T47D (cell line): ENCODE results near the gene CRADD.
"Not testable (repeated sequence)": the region's sequence is repeated elsewhere in the genome, so short reads cannot be mapped to it uniquely, and the experiment has no call there.

Source experiments
- DNase-seq, 2 experiments: peaks; one replicate each; pipeline versions ENCODE4 v3.0.0 to v3.0.0-alpha.2; 2011 to 2012; ENCODE audit warnings: low read depth in 1 of 2, low spot score in 1 of 2
- JUND ChIP-seq: IDR thresholded peaks from 2 replicates; pipeline ENCODE4 v1.6.1; 2012; ENCODE audit warnings: low read depth
- in situ Hi-C: cut with HindIII; loops from 2 replicates; pipeline ENCODE4 v1.10.0; 2016; ENCODE audit warnings: low sequenced_read_pairs, low pct_unique_long_range_greater_than_20kb

CRADD gene

DNA sequence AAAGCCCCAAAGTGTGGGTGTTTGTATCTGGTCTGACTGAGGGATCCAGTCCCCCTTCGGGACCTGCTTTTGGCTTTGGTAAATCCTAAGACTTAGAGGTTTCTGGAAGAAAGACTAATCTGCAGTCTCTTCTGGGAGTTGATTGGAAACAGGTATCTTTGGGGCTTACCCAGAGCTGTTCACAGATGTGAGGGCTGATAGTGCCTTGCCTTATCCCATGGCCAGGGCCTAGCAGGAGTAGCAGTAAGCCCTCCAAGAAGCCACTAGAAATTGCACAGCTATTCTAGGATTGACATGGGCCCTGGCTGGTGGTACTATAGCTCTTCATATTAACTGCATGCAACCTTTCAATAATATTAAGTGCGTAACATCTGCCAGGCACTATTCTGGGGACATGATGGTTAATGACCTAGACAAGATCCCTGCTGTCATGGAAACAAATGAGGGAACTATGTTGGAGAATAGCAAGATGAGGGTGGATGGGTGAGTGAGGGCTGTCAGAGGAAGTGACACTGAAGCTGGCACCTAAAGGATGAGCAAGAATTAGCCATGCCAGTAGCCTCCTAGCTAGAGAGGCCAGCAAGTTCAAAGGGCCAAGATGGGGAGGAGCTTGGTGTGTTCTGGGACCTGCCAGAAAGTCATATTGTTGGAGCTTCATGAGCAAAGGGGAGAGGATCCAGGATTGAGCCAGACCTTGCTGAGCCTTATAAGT, 71.7 kb downstream of the CRADD start:
- TF ChIP-seq JUND: no peak

DNA sequence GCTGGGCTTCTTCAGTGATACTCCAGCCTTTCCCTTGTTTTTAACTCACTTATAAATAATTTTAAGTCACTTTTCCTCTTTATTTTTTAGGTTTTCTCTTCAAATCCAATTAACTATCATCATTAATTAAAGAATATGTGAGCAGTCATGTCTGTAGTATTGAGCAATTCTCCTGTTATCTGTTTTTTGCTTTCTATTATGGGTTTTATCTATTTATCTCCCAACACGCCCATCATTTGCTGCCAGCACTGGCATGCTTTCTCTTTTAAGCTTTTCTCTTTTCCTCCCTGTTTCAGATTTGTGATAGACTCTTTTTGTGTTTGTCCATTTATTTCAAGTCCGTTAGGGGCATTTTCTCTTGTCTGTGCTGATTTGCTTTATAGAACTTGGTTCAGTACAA, 72.3 kb downstream of the CRADD start:
- TF ChIP-seq JUND: no peak
- DNase-seq: no peak
- in situ Hi-C loops: no loop called here

More for the DNA sequence above, 71.7 kb downstream of the CRADD start:
- no peak for DNase-seq
- in situ Hi-C loops: no loop called here

DNA sequence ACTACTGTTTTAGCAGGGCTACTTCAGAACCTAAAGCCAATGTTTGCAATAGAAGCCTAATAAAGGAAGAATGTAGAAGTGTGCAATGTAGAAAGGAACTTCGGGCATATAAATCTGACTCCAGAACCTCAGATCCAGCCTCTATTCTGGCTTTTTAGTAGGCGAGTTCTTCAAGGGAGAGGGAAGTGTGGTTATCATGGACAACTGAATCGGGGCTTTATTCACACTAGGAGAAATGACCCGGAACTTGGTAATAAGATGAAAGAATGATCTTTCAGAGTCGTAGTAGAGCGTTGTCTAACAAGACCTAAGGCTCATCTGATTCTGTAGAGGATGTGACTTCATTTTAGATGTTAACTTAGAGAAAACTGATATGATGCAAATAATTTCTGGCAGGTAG, 72.9 kb downstream of the CRADD start:
- no peak for DNase-seq
- in situ Hi-C loops: no loop called here
- no peak for TF ChIP-seq JUND

DNA sequence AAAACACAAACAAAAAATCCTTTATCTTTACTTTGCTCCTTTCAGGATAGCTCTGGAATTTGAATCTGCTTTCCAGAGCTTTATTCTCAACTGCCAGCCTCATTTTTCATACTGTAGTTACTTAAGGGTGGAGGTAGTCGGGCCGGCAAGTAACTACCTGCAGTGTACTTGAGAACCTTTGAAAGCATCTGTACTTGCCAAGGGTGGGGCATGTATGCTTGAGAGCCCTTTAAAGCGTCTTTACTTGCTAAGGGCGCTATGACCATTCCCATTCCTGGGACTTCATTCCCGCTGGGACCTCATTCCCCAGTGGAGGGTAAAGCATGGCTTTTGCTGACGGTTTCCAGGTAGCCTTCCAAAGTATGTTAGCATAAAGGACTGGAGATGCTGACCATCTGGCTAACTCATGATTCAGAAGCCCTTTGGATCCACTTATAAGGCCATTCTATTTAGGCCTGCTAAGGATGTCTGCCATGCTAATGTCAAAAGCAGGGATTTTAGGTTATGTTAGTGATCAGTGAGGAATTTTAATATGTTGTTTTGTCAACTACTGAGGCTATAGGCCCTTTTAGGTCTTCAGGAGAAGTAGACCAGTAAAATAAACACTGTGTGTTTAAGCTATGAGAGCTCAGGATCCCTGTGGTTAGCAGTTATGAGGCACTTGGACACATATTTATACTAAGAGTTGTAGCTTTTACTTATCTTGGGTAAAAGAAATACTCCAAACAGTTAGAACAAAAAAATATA, 74.9 kb downstream of the CRADD start:
- TF ChIP-seq JUND: no peak
- in situ Hi-C loops: no loop called here
- DNase-seq: no peak

DNA sequence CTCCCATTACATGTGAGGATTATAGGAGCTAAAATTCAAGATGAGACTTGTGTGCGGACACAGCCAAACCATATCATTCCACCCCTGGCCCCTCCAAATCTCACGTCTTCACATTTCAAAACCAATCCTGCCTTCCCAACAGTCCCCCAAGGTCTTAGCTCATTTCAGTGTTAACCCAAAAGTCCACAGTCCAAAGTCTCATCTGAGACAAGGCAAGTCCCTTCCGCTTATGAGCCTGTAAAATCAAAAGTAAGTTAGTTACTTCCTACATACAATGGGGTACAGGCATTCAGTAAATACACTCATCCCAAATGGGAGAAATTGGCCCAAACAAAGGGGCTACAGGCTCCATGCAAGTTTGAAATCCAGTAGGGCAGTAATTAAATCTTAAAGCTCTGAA, 76.1 kb downstream of the CRADD start:
- no peak for DNase-seq
- no peak for TF ChIP-seq JUND
- in situ Hi-C loops: no loop called here

DNA sequence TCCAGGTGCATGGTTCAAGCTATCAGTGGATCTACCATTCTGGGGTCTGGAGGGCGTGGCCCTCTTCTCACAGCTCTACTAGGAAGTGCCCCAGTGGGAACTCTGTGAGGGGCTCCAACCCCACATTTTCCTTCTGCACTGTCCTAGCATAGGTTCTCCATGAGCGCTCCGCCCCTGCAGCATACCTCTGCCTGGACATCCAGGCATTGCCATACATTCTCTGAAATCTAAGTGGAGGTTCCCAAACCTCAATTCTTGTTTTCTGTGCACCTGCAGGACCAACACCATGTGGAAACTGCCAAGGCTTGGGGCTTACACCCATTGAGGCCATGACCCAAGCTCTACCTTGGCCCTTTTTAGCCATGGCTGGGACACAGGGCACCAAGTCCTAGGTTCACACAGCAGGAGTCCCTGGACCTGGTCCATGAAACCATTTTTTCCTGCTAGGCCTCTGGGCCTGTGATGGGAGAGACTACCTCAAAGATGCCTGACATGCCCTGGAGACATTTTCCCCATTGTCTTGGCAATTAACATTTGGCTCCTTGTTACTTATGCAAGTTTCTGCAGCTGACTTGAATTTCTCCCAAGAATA, 76.8 kb downstream of the CRADD start:
- TF ChIP-seq JUND: no peak
- in situ Hi-C loops: no loop called here
- DNase-seq: no peak

DNA sequence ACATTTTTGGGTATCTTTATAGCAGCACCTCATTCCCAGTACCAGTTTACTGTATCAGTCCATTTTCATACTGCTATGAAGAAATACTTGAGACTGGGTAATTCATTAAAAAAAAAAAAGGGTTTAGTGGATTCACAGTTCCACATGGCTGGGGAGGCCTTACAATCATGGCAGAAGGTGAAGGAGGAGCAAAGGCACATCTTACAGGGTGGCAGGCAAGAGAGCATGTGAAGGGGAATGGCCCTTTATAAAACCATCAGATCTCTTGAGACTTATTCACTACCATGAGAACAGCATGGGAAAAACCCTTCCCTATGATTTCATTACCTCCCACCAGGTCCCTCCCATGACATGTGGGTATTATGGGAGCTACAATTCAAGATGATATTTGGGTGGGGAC, 77.7 kb downstream of the CRADD start:
- in situ Hi-C loops, DNase-seq: not testable (repeated sequence)

DNA sequence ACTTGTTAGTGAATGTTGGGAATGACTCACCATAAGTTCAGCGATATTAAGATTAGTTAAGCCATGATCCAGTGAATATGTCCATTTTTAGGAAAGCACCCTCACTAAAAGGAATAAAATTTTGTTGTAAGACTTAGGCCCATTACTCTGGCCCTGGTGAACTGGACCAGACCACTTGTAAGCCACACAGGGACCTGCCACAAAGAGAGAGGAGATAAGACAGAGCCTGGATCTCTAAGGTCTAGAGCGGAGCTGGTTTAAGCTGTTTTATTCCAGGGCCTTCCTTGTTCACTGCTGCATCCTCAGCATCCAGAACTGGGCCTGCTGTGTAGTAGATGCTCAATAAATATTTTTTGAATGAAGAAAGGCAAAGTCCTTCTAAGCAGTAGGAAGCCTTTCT, 79.1 kb downstream of the CRADD start:
- DNase-seq: no peak
- TF ChIP-seq JUND: no peak
- in situ Hi-C loops: no loop called here

DNA sequence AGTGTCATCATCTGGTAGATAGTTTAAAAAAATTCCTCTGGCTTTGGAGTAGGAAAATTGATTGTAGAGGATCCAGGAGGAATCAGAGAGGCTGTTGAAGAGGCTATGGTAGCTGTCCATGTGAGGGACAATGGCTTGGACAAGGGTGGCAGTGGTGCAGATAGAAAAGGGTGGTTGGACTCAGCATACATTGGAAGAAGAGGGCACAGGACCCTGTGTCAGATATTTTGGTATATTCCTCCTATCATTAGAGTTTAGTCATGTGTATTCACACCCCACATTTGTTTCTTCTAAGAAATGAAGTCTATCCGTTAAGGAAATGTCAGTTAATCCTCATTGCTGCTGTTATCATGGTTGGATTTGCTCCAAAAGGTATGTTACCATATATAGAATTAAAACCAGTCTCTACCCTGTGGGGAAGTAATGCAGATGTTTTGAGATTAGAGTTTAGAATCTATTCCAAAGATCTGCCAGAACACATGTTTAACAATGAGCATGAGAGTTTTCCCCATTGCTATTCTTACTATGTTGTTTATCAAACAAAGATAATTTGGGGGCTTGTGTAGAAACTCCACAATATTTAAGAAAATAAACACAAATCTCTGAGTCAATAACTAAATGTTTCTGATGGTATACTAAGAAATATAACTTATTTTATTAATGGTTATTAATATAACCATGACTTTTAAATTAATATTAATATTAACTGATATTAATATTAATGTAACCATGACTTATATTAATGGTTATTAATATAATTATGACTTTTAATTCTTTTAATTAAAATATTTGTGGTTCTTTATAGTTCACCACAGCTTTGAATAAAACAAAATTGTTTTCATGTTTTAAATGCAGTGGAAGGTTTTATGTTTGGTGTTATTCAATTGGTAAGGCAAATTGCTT, 80.9 kb downstream of the CRADD start:
- DNase-seq: no peak
- in situ Hi-C loops: no loop called here
- no peak for TF ChIP-seq JUND

DNA sequence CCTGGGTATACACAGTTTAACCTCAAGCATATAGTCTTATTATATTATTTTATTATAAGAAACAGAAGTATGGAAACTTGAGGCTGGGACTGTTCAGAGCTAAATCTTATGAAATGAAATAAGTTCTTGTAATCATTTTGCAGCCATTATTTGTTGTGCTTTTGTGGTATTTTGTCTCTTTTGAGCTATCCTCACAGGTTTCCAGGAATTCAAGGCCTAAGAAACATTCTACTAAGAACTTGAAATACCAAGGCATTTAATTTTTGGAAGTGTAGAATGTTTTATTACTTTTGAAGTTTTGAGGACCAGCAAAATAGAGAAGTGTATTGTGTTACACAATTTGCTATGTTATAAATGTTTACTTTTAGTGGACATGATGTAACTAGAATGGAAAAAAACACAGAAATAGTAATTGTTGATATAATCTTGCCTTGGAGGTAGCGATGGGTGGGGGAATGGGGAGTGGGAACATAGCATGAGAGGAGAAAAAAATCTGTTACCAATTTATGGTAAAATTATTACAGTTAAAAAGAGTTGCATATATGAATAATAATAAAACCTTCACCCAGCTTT, 81.7 kb downstream of the CRADD start:
- DNase-seq: no peak
- in situ Hi-C loops: no loop called here
- TF ChIP-seq JUND: no peak

DNA sequence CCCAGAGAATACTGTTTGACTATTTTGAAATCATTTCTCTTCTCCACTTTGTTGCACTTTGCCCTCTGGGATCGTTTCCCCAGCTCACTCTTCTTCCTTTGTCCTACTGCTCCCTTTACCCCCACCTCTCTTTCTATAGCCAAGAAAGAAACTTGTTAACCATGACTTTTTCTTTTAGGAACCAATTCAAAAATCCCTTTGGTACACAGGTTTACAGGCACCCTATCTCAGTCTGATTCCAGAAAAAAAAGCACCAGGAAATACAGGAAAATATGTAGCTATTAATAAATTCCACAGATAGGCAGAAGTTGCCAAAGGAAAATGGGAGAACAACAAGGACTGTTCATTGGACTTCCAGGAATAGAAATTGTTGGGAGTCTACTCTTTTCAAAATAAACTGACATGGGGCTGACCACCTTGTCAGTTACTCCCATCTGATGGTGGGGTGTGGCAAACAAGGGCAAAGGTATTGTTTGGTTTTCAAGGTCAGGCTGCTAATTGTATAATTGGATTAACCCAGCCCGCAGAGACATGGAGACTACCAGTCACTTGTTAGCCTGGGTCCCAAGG, 82.4 kb downstream of the CRADD start:
- no peak for DNase-seq
- TF ChIP-seq JUND: no peak
- in situ Hi-C loops: no loop called here
